GM19099 (cell line): Measurements from ENCODE around the gene PTK6.

Experiments used
- POLR2A ChIP-seq: IDR thresholded peaks from 3 replicates; pipeline ENCODE4 v1.6.1; 2011; ENCODE audit warnings: low read depth; ENCODE audit not compliant: insufficient read length; ENCODE audit errors: extremely low read depth

PTK6 gene

GRCh38 chr20:63572788-63573646, 35.8 kb upstream of the PTK6 start:
- no peak for TF ChIP-seq POLR2A

- TF ChIP-seq POLR2A, result no peak
Observed at GRCh38 chr20:63572071-63572787, 35.1 kb upstream of the PTK6 start.

GRCh38 chr20:63570281-63571086, 33.3 kb upstream of the PTK6 start:
- TF ChIP-seq POLR2A, result no peak

GRCh38 chr20:63568986-63569949, 32.1 kb upstream of the PTK6 start:
- no peak for TF ChIP-seq POLR2A

GRCh38 chr20:63568170-63568981, 31.2 kb upstream of the PTK6 start:
- no peak for TF ChIP-seq POLR2A

GRCh38 chr20:63567386-63568169, 30.4 kb upstream of the PTK6 start:
- TF ChIP-seq POLR2A, result no peak

GRCh38 chr20:63567136-63567385, 29.9 kb upstream of the PTK6 start:
- no peak for TF ChIP-seq POLR2A

GRCh38 chr20:63566395-63567135, 29.4 kb upstream of the PTK6 start:
- no peak for TF ChIP-seq POLR2A

- TF ChIP-seq POLR2A, result no peak
Observed at GRCh38 chr20:63565699-63566335, 28.6 kb upstream of the PTK6 start.

- no peak for TF ChIP-seq POLR2A
Observed at GRCh38 chr20:63565021-63565698, 28.0 kb upstream of the PTK6 start.
